ENCODE measurements around the gene IFRD2.
"Not testable (repeated sequence)": the region's sequence is repeated elsewhere in the genome, so short reads cannot be mapped to it uniquely, and the experiment has no call there.

Gene IFRD2

DNA sequence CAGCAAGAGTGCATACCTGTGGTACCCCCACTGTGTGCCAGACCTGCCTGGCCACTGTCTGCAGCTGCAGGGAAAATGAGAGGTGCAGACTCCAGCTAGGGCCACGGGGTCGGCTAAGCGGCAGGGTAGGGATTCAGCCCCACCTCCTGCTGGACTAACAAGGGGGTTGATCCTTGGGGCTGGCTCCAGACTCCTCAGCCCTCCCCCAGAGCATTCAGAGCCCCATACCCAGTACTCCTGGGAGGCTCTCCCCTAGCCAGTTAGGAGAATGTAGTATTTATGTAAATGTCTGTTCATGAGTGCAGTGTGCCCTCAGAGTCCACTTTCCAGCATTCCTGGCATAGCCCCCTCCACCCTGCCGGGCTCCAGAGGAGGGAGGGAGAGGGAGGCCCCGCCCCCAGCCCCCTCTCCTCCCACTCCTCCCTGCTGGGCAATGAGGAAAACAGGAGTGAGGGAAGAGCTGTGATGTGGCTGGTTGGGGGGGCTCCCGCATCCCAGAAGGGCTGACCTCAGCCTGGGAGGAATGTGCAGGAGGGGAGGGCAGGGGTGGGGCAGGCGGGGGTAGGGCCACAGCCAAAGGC lies 27.8 kb downstream of the IFRD2 start:
- peak; percentile 92 for DNase-seq

DNA sequence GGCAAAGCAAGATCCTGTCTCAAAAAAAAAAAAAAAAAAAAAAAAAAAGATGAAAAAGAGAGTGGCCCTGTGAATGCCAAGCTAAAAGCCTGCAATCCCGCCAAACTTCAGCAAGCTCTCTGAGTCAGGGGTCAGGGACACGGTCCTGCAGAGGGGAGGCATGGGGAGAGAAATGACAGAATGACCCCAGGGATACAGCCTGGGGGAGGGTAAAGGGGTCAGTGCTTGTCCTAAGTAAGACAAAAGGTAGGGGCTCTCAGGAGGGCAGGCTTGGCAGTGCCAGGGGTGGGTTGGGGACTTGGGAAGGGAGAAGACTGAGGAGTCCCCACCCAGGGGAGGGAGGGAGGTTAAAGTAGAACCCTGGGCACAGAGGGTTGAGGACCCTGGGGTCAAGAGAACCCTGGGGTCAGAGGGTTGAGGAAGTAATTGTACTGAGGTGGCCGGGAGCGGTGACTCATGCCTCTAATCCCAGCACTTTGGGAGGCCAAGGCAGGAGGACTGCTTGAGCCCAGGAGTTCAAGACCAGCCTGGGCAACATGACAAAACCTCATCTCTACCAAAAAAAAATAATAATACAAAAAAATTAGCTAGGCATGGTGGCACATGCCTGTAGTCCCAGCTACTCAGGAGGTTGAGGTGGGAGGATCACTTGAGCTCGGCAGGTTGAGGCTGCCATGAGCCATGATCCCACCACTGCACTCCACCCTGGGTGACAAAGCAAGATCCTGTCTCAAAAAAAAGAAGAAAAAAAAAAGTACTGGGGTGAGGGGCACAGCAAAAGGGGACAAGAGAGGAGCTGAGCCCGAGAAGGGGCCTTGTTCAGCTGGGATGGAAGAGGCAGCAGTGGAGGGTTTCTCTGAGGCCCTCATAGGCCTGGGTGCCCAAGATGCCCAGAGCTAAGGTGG lies 28.5 kb downstream of the IFRD2 start:
- no peak for DNase-seq

DNA sequence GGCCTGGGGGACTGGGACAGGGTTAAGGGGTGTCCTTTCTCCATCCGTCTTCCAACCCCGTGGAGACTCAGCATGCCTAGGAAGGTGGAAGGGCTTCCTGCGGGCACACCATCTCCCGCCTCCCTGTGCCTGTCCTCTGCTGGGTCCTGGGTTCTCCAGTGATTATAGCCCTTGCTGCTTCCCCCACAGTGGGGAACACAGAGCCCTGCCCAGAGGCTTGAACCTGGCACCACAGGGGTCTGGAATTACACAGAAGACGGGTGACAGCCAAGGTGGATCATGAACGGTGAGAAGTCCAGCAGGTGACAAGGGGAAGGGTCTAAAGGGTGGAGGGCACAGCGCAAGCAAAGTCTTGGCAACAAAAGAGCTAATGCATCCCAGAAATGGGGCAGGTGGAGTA lies 29.5 kb downstream of the IFRD2 start:
- DNase-seq, result no peak

DNA sequence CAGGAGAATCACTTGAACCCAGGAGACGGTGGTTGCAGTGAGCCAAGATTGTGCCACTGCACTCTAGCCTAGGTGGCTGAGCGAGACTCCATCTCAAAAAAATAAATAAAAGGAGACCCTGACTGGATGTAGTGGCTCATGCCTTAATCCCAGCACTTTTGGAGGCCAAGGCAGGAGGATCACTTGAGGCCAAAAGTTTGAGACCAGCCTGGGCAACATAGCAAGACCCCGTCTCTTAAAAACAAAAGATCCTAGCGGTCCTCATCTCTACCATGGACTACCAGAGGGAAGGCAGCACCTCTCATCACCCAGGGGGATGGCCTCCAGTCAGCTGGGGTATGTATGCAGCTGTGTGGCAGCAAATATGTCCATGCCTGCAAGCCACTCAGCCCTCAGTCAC lies 30.0 kb downstream of the IFRD2 start:
- DNase-seq, result not testable (repeated sequence)

DNA sequence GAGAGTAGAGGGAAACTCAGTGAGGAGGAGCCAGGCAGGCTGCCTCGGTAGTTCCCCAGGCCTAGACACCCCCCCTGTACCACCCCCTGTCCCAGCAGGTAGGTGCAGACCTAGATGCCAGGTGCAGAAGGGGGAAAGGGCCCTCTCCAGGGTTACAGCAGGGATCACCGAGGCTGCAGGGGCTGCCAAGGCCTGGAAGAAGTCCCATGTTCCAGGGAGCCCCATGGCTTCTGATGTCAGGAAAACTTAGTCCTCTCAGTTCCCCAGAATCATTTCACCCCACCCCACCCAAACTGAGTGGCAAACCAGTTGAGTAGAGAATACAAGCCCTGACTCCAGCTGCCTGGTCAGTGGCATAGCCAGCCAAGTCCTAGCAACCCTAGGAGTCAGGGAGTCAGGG lies 30.7 kb downstream of the IFRD2 start:
- DNase-seq, result no peak

DNA sequence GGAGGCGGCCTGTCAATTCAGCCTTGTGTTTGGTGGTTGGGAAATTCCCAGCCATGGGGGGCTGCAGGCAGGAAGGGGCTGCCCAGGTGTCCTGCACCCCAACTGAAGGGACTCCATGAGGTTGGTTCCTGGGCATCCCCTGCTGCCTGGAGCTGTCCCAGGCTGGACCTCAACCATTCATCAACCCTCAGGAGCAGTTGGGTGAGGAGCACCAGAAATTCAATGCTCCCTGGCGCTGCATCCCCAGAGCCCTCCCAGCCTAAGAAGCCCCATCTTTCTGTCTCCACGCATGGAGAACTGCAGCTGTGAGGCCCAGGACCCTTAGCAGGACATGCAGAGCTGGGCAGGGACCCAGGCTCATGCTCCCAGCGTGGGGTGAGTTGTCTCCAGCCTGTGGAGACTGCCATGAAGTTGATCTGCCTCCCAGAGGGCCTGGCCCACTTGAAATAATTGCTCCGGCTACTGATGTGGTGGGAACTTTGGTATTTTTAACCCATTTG lies 31.2 kb downstream of the IFRD2 start:
- no peak for DNase-seq

DNA sequence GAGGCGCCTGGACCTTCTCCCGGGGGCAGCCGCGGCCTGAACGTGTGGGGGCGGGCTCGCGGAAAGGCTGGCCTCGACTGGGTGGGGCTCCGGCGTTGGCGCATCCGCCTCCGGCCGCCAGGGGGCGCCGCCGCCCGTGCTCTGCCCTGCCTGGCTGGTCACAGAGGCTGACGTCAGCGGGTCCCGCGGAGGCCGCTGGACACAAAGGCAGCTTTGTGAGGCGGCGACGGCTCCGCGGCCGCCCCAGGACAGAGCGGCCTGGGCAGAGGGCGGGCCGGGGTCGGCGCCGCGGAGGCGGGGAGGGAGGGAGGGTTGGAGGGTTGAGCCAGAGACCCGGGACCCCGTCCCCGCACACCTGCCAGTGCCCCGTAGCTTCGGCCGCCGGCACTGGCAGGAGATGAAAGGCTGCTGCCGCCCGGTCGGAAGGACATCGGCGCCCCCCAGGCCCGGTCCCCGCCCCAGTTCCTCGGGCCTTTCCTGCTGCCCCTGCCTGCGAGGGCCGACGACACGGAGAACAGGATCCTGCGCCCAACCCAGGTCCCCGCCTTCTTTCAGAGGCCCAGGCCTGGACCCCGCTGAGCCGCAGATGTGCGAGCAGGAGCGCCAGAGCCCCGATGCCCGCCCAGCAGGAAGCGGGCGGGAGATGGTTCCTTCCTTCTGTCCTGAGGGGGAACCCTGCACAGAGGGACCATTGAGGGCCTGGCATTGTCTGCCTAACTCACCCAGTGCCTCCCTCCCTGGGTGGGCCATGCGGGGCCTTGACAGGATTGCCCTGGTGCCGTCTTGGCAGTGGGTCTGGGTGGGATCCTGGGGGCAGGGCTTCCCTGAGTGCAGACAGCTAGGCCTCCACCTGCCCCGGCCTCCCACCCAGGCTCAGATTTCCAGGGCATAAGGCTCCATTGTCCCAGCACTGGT lies 31.9 kb downstream of the IFRD2 start:
- DNase-seq, result peak; percentile 87

DNA sequence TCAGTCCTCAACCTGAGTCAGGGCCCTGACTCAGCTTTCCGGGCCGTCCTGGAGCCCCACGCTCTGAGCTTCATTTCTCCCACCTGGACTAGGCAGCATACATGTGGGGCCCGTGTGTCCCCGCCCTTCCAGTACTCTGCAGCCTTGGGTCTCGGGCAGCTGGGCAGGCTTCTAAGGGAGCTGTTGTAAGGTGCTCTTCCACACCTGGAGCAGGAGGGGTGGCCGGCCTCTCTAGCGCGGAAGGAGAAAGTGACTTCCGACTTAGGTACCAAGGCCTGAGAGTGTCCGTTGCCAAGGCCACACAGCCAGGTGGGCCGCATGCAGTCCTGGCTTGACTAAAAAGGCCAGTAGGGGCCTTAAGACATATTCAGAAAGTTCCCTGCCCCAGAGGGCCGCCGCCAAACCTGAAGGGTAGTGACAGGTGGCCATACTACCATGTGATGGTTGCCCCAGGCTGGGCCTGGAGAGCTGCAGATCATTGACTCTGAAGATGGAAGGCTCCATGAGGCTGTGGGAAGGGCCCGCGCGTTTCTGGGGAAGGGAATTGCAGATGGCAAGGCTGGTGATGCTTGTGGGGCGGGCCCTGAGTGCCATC lies 32.7 kb downstream of the IFRD2 start:
- no peak for DNase-seq

DNA sequence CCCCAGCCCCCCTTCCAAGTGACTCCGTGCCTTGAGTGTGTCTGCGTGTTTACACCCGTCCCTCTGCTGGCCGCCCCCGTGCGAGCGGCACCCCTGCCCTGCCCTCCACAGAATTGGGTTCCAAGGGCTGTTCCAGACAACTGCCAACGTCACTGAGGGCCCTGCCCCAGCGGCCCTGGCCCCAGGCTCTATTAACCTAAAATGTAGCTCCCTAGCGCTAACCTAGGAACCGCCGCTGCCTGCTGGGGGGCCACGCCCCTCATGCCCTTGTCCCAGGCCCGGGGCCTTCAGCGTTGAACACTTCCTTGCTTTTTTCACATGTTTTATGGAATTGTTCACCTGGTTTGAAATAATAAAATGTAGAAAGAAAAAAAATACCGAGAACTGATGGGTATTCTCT lies 33.2 kb downstream of the IFRD2 start:
- DNase-seq, result no peak

DNA sequence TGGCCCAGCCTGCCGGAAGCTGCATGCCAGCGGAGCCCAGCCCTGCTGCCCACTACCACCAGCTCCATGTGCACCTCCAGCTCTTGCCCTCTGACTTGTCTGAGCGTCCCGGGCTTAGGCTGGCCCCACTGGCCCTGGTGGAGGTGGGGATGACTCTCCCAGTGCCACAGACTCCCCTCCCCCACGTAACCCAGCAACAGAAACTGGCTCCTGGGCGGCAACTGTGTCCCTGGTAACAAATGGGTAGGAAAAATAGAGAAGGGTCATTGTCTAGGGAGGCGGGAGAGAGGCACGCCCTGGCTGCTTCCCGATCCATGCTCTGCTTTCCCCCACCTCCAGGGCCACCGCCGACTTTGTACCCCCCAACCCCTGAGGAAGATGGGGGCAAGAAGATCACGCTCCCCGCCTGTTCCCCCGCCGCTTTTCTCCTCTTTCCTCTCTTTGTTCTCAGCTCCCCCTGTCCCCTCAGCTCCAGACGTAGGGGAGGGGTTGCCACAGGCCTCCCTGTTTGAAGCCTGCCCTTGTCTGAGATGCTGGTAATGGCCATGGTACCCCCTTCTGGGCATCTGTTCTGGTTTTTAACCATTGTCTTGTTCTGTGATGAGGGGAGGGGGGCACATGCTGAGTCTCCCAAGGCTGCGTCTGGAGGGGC lies 34.1 kb downstream of the IFRD2 start:
- no peak for DNase-seq

DNA sequence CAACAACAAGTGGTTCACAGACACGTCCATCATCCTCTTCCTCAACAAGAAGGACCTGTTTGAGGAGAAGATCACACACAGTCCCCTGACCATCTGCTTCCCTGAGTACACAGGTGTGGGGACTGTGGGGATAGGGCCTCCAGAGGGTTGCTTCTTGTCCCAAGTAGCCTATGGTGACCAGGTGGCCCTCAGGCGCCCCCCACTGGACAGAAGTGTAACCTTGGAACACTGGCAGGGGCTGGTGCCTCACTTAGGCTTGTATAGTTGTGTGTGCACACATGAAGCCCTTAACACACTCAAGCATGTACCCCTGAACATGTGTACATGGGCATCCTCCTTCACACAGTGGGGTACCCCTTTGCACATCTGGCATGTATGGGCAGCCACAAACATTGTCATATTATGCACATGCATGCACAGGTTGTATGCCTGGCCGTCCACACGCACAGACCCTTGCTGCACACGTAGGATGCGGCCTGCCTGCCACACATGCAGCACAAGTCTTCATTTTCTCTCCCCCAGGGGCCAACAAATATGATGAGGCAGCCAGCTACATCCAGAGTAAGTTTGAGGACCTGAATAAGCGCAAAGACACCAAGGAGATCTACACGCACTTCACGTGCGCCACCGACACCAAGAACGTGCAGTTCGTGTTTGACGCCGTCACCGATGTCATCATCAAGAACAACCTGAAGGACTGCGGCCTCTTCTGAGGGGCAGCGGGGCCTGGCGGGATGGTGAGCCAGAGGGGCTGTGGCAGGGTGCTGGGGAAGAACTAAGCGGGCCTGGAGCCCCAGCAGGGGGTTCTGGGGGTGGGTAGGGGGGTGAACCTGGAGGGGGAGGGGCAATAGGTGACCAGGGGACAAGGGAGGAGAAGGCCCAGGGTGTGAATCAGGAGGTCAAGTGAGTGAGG lies 35.0 kb downstream of the IFRD2 start:
- no peak for DNase-seq

DNA sequence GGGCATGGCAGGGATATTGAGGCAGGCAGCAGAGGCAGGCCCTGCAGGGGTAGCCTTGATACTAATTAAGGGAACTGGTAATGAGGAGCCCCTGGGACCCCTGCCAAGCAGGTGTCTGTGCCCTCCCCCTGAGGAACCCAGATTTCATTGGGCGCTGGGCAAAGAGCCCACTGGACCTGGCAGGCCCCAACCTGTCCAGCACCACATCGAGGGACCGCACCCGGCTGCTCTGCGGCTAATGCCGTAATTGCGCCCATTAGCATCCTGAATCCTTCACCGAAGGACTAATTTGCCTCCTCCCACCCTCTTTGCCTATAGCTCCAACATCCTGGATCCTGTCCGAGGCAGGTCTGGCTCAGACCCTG lies 37.0 kb downstream of the IFRD2 start:
- no peak for DNase-seq

DNA sequence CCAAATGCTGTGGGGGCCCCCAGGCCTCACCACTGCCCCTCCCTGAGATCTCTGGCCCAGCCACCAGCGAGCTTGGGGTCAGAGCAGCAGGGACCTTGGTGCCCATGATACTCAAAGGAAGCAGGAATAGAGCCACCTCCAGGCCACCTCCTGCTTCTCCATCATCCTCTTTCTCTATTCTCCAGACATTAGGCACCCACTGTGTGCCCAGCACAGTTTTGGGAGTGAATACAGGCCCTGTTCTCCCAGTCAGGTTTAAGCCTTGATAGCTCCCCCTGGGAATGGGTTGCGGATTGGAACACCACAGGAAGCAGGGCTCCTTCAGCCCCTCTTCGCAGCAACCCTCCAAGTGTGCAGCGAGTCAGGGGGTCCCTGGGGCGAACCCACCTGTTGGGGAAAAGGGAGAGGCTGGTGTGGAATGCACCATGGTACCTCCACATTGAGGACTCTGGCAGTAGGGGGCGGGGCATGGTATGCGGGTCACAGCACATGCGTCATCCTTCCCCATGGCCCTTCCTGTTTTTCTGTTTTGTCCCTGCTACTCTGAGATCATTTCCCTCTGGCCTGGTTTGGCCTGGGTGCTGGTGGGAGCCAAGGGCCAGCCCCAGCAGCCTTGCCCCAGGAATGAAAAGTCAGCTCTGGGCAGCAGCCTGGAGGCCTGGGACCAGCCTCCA lies 37.5 kb downstream of the IFRD2 start:
- DNase-seq, result no peak

DNA sequence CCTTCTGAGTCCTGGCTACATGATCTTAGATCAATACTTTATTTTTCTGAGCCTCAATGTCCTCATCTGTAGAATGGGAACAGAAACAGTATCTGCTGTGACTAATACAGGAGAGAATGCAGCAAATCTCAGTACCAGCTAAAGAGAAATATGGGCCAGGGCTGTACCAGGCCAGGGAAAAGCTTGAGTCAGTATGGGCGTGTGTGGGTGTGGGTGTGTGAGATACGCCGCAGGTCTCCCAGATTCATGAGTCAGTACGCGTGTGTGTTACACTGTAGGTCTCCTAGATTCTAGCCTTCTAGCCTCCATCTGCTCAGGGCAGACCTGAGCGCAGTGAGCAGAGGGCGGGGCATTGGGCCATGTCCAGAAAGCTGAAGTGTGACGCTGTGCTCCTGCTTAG lies 41.0 kb downstream of the IFRD2 start:
- DNase-seq, result peak; percentile 71

DNA sequence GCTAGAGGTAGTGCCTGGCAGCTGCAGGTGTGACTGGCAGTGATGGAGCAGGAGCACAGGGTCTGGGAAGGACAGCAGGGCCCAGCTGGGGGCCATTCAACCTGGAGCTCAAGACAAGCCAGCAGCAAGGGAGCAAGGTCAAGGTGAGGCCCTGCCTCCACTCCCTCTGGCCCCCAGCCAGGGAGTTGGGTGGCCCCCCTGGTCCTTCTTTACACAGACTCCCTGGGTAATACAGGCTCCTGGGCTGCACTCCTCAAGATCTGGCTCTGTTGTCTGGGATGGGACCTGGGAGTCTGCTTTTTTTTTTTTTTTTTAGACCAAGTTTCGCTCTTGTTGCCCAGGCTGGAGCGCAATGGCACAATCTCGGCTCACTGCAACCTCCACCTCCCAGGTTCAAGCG lies 41.7 kb downstream of the IFRD2 start:
- DNase-seq, result no peak

DNA sequence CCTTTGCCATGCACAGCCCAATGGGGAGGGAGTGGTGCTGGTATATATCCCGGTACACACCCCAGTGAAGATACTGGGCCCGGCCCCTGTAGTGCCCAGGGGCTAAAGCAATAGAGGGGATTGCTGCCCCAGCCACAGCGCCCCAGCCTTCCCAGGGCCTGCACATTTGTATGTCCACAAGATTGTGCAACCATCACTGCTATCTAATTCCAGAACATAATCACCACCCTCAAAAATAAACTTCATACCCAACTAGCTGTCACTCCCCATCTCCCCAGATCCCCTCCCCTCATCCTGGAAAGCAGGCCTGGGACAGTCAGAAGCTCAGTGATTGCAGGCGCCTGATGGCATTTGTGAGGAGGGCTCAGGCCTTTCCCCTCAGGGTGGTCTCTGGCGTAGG lies 42.8 kb downstream of the IFRD2 start:
- no peak for DNase-seq

DNA sequence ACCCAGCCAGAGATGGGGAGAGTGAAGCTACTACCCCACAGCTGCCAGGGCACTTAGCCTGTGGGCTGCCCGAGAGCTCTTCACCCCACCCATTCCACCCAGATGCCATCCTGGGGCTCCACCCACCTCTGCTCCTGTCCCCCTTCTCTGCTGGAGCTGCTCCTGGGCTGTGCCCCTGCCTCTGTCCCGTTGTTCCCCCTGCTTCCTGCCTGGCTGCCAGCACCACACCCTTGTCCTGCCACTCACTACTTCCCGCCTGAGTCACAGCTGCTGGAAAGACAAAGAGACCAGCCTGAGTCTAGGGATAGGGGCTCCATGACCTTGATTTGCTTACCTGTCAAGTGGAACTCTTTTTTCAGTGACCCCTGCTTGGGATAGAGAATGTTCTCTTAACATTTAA lies 43.8 kb downstream of the IFRD2 start:
- no peak for DNase-seq

DNA sequence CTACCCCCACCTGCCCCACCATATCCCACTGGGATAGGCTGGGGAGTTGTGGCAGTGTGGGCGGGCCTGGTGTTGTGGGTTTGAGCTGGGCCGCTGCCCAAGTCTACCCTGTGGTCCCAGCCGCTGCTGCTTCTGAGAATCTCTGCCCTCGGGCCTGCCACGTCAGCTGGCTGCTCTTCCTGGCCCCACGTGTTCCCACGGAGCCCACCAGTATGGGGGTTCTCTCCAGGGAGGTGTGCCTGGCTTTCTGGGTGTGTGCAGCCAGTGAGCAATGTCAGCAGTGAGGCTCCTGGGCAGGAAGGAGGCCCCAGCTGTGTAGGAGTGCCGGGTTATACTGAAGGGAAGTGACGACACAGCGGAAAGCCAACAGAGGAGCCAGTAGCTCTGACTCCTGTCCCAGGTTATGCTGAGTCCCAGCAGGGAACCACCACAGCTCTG lies 45.7 kb downstream of the IFRD2 start:
- DNase-seq, result peak; percentile 99

DNA sequence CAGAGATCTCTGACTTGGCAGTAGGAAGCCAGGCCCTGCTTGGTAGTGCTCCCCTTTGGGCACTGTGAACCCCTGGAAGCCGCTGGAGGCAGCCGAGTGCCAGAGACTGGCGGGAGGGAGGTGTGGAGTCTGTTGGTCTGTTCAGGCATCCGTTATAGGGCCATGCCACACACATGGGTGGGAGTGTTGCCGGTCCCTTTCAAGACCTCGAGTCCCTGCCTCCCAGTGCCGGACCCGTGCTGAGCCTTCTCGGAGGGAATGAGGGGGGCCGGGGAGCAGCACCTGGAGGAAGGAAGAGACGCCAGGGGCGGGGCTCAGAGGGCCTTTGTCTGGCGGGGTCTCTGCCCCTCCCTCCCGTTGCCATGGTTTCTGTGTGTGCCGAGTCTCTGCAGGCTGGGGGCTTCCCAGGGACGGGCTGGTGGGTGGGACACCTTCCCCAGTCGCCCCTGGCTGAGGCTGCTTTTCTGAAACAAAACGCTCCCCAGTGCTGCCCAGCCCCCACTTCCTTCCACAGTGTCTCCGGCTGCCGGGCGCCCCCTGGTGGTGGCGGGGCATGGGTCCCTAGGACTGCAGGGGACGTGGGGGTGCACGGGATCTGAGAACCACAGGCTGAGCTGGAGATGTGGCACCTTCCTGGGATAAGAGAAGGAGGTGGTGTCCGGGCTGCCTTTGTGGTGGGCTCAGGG lies 46.3 kb downstream of the IFRD2 start:
- peak; percentile 63 for DNase-seq

DNA sequence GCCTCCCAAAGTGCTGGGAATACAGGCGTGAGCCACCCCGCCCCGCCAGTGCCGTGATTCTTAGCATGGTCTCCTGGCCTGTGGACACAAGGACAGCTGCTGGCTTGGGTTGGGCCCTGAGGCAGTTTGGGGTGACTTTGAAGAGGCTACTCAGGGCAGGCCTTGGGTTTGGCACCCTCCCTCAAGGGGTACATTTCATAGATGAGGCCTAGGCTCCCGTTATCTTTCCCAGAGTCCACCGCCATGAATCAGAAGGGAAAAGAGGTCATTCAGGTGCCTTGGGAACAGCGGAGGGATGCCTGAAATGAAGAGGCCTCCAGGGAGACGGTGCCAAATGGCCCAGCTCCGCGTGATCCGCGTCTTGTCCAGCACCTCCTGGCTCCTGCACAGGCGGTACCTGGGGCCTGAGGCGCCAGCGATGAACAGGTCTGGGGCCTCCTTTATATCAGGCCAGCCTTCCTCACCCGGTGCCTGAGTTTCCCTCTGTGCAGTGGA lies 46.9 kb downstream of the IFRD2 start:
- no peak for DNase-seq

Data from T1000 (cell line).